AG04449 (cell line): ENCODE data around the gene RPL7A.

Experiments
- CTCF ChIA-PET: fragments of 350-600 bp; formaldehyde crosslinking; extraction: SDS; loops from one replicate; lab custom pipeline; 2021; ENCODE audit warnings: antibody characterized with exemption; lab: Yijun Ruan, JAX
- POLR2A ChIA-PET: fragments of 400-600, 350-600 bp; formaldehyde crosslinking; extraction: SDS; loops from one replicate; lab custom pipeline; 2020; ENCODE audit warnings: antibody characterized with exemption, inconsistent platforms; lab: Yijun Ruan, JAX
- DNase-seq: peaks from one replicate; pipeline ENCODE4 v3.0.0-alpha.2; 2010; ENCODE audit warnings: low read depth, low spot score
- H3K4me3 ChIP-seq: 2 replicates; pipeline ENCODE4 v1.5.1; 2011; ENCODE audit warnings: low read depth, mild to moderate bottlenecking, control low read depth, low read length
- CTCF ChIP-seq: IDR thresholded peaks from one replicate; pipeline ENCODE4 v1.5.1; 2011; ENCODE audit warnings: mild to moderate bottlenecking, moderate library complexity, low read length, control low read depth, inconsistent platforms; ENCODE audit not compliant: insufficient read depth; ENCODE audit errors: missing control alignments

RPL7A gene

GRCh38 chr9:133383438-133383837, 35.4 kb downstream of the RPL7A start:
- CTCF ChIA-PET: no interaction called here
- POLR2A ChIA-PET: no interaction called here
- H3K4me3 ChIP-seq: no peak overlapping the region
- no peak for DNase-seq
- no peak for TF ChIP-seq CTCF

- DNase-seq: no peak
- TF ChIP-seq CTCF: no peak
- ChIA-PET POLR2A (no interaction called here), CTCF (interaction anchor here (1.2 to 1.4 kb wide), 2 partner anchors 25 to 198 kb away, joined by 3 to 4 read pairs; no protein-coding TSS in a partner anchor)
- H3K4me3 ChIP-seq: no peak overlapping the region
Observed at GRCh38 chr9:133384736-133385321, 36.8 kb downstream of the RPL7A start.

- ChIA-PET CTCF (interaction anchor here (1.2 to 1.4 kb wide), 2 partner anchors 24 to 199 kb away, joined by 3 to 4 read pairs; no protein-coding TSS in a partner anchor), POLR2A (no interaction called here)
- no peak for TF ChIP-seq CTCF
- no peak for DNase-seq
- H3K4me3 ChIP-seq: no peak overlapping the region
Observed at GRCh38 chr9:133385452-133385851, 37.4 kb downstream of the RPL7A start.

- ChIA-PET POLR2A (no interaction called here), CTCF (interaction anchor here (1.2 to 1.4 kb wide), 5 partner anchors 9 to 200 kb away, joined by 3 to 4 read pairs (median 4); partner anchors contain the start of gene STKLD1)
- DNase-seq: no peak
- no peak overlapping the region for H3K4me3 ChIP-seq
- no peak for TF ChIP-seq CTCF
Observed at GRCh38 chr9:133386338-133386737, 38.3 kb downstream of the RPL7A start.

GRCh38 chr9:133387680-133388079, 39.7 kb downstream of the RPL7A start:
- POLR2A ChIA-PET: no interaction called here
- no peak overlapping the region for H3K4me3 ChIP-seq
- CTCF ChIA-PET: interaction anchor here (1.3 to 1.4 kb wide), 2 partner anchors 8 to 20 kb away, joined by 4 read pairs; no protein-coding TSS in a partner anchor
- no peak for DNase-seq
- no peak for TF ChIP-seq CTCF

GRCh38 chr9:133389025-133389557, 41.1 kb downstream of the RPL7A start:
- no peak for TF ChIP-seq CTCF
- ChIA-PET POLR2A (no interaction called here), CTCF (interaction anchor here (1.2 to 1.4 kb wide), 3 partner anchors 12 to 17 kb away, joined by 3 read pairs; no protein-coding TSS in a partner anchor)
- H3K4me3 ChIP-seq: no peak overlapping the region
- DNase-seq: no peak
